Measurements from ENCODE around the gene RNF144A. TPM values are rescaled to one million over a fixed set of nuclear protein-coding genes. Genes with fewer than 3 reads are reported as not detected.

Gene RNF144A
- total and polyA plus RNA-seq, 2 of the 13 experiments (the other 11 are each of a cell fraction or from before 2014, with no cell fraction given), result 13.9 to 16.5 TPM

DNA sequence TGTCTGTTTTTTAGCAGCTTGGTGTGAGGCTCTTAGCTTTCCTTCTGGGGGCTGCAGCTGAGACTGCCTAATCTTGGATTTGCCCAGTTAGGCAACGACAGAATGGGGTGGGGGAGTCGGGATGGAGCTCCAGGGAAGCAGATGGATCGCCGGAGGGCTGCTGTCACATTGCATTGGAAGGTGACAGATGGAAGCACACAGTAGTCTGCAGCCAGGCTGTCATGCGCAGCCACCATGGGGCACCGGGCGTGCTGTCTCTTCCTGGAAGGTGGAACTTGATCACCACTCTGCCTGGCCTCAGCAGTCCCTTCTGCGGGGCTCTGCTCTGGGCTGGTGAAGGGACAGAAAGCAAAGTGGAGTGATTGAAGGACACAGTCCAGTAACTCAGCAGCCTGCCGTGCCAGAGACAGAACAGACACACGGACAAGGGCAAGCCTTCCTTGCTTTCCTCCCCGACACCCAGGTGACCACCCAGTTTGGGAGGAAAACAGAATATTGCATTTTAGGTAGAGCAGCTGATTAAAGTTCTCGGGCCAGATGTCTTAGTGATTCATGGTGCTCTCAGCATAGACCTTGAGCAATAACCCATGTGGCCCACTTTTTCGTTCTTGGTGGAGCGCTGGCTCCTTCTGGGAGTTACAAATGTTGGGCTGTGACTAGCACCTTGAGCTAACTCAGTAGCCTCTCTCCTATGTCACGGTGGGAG, 40.9 kb downstream of the RNF144A start:
- H3K4me1 ChIP-seq (ENCODE audit: insufficient read depth, low read length), result peaks cover 29% of the 10 kb centered on the region
- no peaks in the 10 kb centered on the region for H3K9me3 ChIP-seq (ENCODE audit: low read length)
- TF ChIP-seq ZNF460 (CRISPR knock-in tag; IDR thresholded peaks at IDR 0.05; ENCODE audit: borderline replicate concordance) (no peak), IRX3 (CRISPR knock-in tag; IDR thresholded peaks at IDR 0.05; ENCODE audit: borderline replicate concordance, low read depth) (no peak), ZMAT3 (CRISPR knock-in tag; conservative IDR thresholded peaks at IDR 0.05) (no peak), ZNF589 (CRISPR knock-in tag; conservative IDR thresholded peaks at IDR 0.05) (no peak), CCDC6 (CRISPR knock-in tag; IDR thresholded peaks at IDR 0.05) (no peak), ZNF678 (CRISPR knock-in tag; IDR thresholded peaks at IDR 0.05) (no peak), ZNF274 (CRISPR knock-in tag; IDR thresholded peaks at IDR 0.05) (no peak), POLR2G (IDR thresholded peaks at IDR 0.05; ENCODE audit: low read depth, low read length) (no peak)
- TF ChIP-seq, protein P1, sequence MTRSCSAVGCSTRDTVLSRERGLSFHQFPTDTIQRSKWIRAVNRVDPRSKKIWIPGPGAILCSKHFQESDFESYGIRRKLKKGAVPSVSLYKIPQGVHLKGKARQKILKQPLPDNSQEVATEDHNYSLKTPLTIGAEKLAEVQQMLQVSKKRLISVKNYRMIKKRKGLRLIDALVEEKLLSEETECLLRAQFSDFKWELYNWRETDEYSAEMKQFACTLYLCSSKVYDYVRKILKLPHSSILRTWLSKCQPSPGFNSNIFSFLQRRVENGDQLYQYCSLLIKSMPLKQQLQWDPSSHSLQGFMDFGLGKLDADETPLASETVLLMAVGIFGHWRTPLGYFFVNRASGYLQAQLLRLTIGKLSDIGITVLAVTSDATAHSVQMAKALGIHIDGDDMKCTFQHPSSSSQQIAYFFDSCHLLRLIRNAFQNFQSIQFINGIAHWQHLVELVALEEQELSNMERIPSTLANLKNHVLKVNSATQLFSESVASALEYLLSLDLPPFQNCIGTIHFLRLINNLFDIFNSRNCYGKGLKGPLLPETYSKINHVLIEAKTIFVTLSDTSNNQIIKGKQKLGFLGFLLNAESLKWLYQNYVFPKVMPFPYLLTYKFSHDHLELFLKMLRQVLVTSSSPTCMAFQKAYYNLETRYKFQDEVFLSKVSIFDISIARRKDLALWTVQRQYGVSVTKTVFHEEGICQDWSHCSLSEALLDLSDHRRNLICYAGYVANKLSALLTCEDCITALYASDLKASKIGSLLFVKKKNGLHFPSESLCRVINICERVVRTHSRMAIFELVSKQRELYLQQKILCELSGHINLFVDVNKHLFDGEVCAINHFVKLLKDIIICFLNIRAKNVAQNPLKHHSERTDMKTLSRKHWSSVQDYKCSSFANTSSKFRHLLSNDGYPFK (CRISPR knock-in tag; IDR thresholded peaks at IDR 0.05; ENCODE audit: borderline replicate concordance), result no peak
- H3K36me3 ChIP-seq (replicated peaks in 1 of 2; ENCODE audit: control insufficient read depth in 1 of 2, insufficient read depth in 2 of 2, low read length in 2 of 2), result no peaks in the 10 kb centered on the region
- no TSS peak for BruUV-seq (replicated peaks)
- FAIRE-seq (no peak), ATAC-seq (no peak; the same call in 2 of the 3 replicates), DNase-seq (ENCODE audit: low spot score) (no peak)
- H2AFZ ChIP-seq (ENCODE audit: low read length), result no peak overlapping the region
- in situ Hi-C loops (cut with HindIII; ENCODE audit: extremely low pct_ligation_motif_present, low pct_unique_long_range_greater_than_20kb) (no loop called here), intact Hi-C loops (cut with micrococcal nuclease; ENCODE audit: unreplicated experiment) (loop anchor here (5.0 kb wide), 1 partner anchor 36 kb away; no protein-coding TSS in a partner anchor)
- H3K79me2 ChIP-seq (ENCODE audit: insufficient read depth, low read length), result no peaks in the 10 kb centered on the region
- H4K20me1 ChIP-seq (ENCODE audit: insufficient read depth, low read length), result no peaks in the 10 kb centered on the region
- H3K9ac ChIP-seq (ENCODE audit: insufficient read depth, low read depth, low read length), result no peak overlapping the region
- no peaks in the 10 kb centered on the region for H3K27me3 ChIP-seq (ENCODE audit: control insufficient read depth in 1 of 2, insufficient read depth in 2 of 2, low read length in 2 of 2)
- H3K4me3 ChIP-seq (replicated peaks in 1 of 3; ENCODE audit: insufficient read depth in 1 of 3, low read depth in 2 of 3, low read length in 3 of 3), result no peak overlapping the region
- H3K27ac ChIP-seq (ENCODE audit: extremely low read length, insufficient read depth, low read length), result no peak overlapping the region
- no peak overlapping the region for H3K4me2 ChIP-seq (ENCODE audit: low read depth, low read length)
- 97% methylated on average over 15 of the region's 15 CpGs for WGBS (ENCODE audit: low lambda C conversion rate)
- ChIA-PET POLR2A (interaction anchor here (1.0 kb wide), 1 partner anchor 42 kb away, joined by 4 read pairs; no protein-coding TSS in a partner anchor), CTCF (ENCODE audit: low intra/inter-chr PET ratio, low total read pairs) (no interaction called here)

Data from HepG2 (cell line).